HepG2 (cell line): ENCODE results near the gene C14orf93. TPM values are rescaled to one million over a fixed set of nuclear protein-coding genes. Genes with fewer than 3 reads are reported as not detected.

Experiments used
- ATF2 ChIP-seq: sonication (generic); formaldehyde crosslinking; IDR thresholded peaks from 2 replicates; pipeline ENCODE4 v1.4.0; 2020; ENCODE audit warnings: missing genetic modification reagents
- FOXA1 ChIP-seq, 2 experiments: fragments of 450-650 bp in 1 of 2; sonication (generic) in 1 of 2; formaldehyde crosslinking in 1 of 2; IDR thresholded peaks; 2 replicates each; pipeline versions ENCODE4 v1.4.0 to v1.6.1; 2016 to 2020; ENCODE audit warnings: missing genetic modification reagents in 1 of 2
- GATAD1 ChIP-seq: IDR thresholded peaks from 2 replicates; pipeline ENCODE4 v1.6.1; 2016; ENCODE audit warnings: missing genetic modification reagents, missing compliant biosample characterization
- HNF4G ChIP-seq, 2 experiments: sonication (generic) in 1 of 2; formaldehyde crosslinking in 1 of 2; IDR thresholded peaks; 2 replicates each; pipeline versions ENCODE4 v1.4.0 to v1.6.1; 2011 to 2020; ENCODE audit warnings: borderline replicate concordance in 2 of 2, low read depth in 2 of 2, mild to moderate bottlenecking in 2 of 2, low read length in 1 of 2, missing genetic modification reagents in 1 of 2, moderate library complexity in 1 of 2
- KDM2A ChIP-seq: sonication (generic); formaldehyde crosslinking; IDR thresholded peaks from 2 replicates; pipeline ENCODE4 v1.4.0; 2020; ENCODE audit warnings: low read depth, missing genetic modification reagents, borderline replicate concordance
- PATZ1 ChIP-seq: sonication (generic); formaldehyde crosslinking; IDR thresholded peaks from 2 replicates; pipeline ENCODE4 v1.4.0; 2020; ENCODE audit warnings: missing genetic modification reagents
- REPIN1 ChIP-seq: sonication (generic); formaldehyde crosslinking; IDR thresholded peaks from 2 replicates; pipeline ENCODE4 v1.8.0; 2022; ENCODE audit warnings: missing genetic modification reagents, low read depth, mild to moderate bottlenecking, borderline replicate concordance
- RFXANK ChIP-seq: IDR thresholded peaks from 2 replicates; pipeline ENCODE4 v1.6.1; 2016
- ZBTB8A ChIP-seq: sonication (generic); formaldehyde crosslinking; IDR thresholded peaks from 2 replicates; pipeline ENCODE4 v1.4.0; 2020; ENCODE audit warnings: mild to moderate bottlenecking, low read depth, missing genetic modification reagents, borderline replicate concordance
- ZNF430 ChIP-seq: sonication (generic); formaldehyde crosslinking; IDR thresholded peaks from 2 replicates; pipeline ENCODE4 v1.9.0; 2021; ENCODE audit warnings: mild to moderate bottlenecking, missing genetic modification reagents
- ZNF572 ChIP-seq: sonication (generic); formaldehyde crosslinking; IDR thresholded peaks from 2 replicates; pipeline ENCODE4 v1.5.1; 2020; ENCODE audit warnings: mild to moderate bottlenecking, missing genetic modification reagents
- ZNF615 ChIP-seq: sonication (generic); formaldehyde crosslinking; IDR thresholded peaks from 2 replicates; pipeline ENCODE4 v1.5.0; 2020; ENCODE audit warnings: mild to moderate bottlenecking, missing genetic modification reagents, borderline replicate concordance
- ZNF619 ChIP-seq: sonication (generic); formaldehyde crosslinking; IDR thresholded peaks from 2 replicates; pipeline ENCODE4 v1.4.0; 2020; ENCODE audit warnings: mild to moderate bottlenecking, missing genetic modification reagents
- ZNF678 ChIP-seq: sonication (generic); formaldehyde crosslinking; IDR thresholded peaks from 2 replicates; pipeline ENCODE4 v1.4.0; 2020; ENCODE audit warnings: mild to moderate bottlenecking, missing genetic modification reagents
- ZNF710 ChIP-seq: sonication (generic); formaldehyde crosslinking; IDR thresholded peaks from 2 replicates; pipeline ENCODE4 v1.5.0; 2020; ENCODE audit warnings: mild to moderate bottlenecking, missing genetic modification reagents, borderline replicate concordance
- polyA plus RNA-seq, 8 experiments: library from polyadenylated mRNA; depleted of rRNA in 3 of 8; stranded (reverse) in 7 of 8; unstranded in 1 of 8; fragments of >200 nt; fragmentation: Illumina TruSeq in 4 of 8; extraction: Trizol in 4 of 8; gene quantifications; 2 replicates each; pipeline versions ENCODE4 v1.2.1 to v1.2.3, GENCODE V29; 2011 to 2016; ENCODE audit warnings: low read depth in 4 of 8, missing spikeins in 1 of 8, mixed read lengths in 1 of 8; ENCODE audit not compliant: insufficient read depth in 1 of 8
- total RNA-seq, 5 experiments: library from RNA; depleted of rRNA; stranded (reverse); fragments of >200 nt; fragmentation: Illumina TruSeq; extraction: Trizol; gene quantifications; 2 replicates each; pipeline ENCODE4 v1.2.3, GENCODE V29; 2016; ENCODE audit warnings: low read depth in 1 of 5
- TF ChIP-seq, protein P1 (sequence below): sonication (generic); formaldehyde crosslinking; conservative IDR thresholded peaks from 2 replicates; pipeline ENCODE4 v1.8.1; 2023; ENCODE audit warnings: missing genetic modification reagents
- TF ChIP-seq, protein P2 (sequence below): sonication (generic); formaldehyde crosslinking; IDR thresholded peaks from 2 replicates; pipeline ENCODE4 v1.4.0; 2020; ENCODE audit warnings: mild to moderate bottlenecking, missing genetic modification reagents

Gene C14orf93
- total and polyA plus RNA-seq, 2 of the 13 experiments (the other 11 are each of a cell fraction or from before 2014, with no cell fraction given) = 11.4 to 22.5 TPM

GRCh38 chr14:22994762-22995275 lies 15.1 kb downstream of the C14orf93 start (continued):
- TF ChIP-seq, protein P1, sequence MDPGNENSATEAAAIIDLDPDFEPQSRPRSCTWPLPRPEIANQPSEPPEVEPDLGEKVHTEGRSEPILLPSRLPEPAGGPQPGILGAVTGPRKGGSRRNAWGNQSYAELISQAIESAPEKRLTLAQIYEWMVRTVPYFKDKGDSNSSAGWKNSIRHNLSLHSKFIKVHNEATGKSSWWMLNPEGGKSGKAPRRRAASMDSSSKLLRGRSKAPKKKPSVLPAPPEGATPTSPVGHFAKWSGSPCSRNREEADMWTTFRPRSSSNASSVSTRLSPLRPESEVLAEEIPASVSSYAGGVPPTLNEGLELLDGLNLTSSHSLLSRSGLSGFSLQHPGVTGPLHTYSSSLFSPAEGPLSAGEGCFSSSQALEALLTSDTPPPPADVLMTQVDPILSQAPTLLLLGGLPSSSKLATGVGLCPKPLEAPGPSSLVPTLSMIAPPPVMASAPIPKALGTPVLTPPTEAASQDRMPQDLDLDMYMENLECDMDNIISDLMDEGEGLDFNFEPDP (CRISPR knock-in tag) = no peak
- no peak for TF ChIP-seq FOXA1 (IDR thresholded peaks at IDR 0.05)
- TF ChIP-seq FOXA1 (CRISPR knock-in tag; IDR thresholded peaks at IDR 0.05) = no peak
- peak; percentile 75 for TF ChIP-seq PATZ1 (CRISPR knock-in tag)
- TF ChIP-seq REPIN1 (CRISPR knock-in tag) = 0 out of 2 replicates have a peak, but pooled peaks have one; percentile 26
- 0 out of 2 replicates have a peak, but pooled peaks have one; percentile 71 for TF ChIP-seq ZNF572 (CRISPR knock-in tag)
- TF ChIP-seq, protein P2, sequence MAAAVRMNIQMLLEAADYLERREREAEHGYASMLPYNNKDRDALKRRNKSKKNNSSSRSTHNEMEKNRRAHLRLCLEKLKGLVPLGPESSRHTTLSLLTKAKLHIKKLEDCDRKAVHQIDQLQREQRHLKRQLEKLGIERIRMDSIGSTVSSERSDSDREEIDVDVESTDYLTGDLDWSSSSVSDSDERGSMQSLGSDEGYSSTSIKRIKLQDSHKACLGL (CRISPR knock-in tag) = 0 out of 2 replicates have a peak, but pooled peaks have one; percentile 21
- no peak for TF ChIP-seq ZNF619 (CRISPR knock-in tag)
- TF ChIP-seq GATAD1 (CRISPR knock-in tag) = 0 out of 2 replicates have a peak, but pooled peaks have one; percentile 27
- TF ChIP-seq RFXANK (CRISPR knock-in tag) = 0 out of 2 replicates have a peak, but pooled peaks have one; percentile 47
- no peak for TF ChIP-seq ZNF710 (CRISPR knock-in tag)
- no peak for TF ChIP-seq HNF4G (IDR thresholded peaks at IDR 0.05; ENCODE audit: borderline replicate concordance, low read depth, low read length)
- 0 out of 2 replicates have a peak, but pooled peaks have one; percentile 26 for TF ChIP-seq HNF4G (CRISPR knock-in tag; IDR thresholded peaks at IDR 0.05; ENCODE audit: borderline replicate concordance, low read depth)
- TF ChIP-seq ZNF615 (CRISPR knock-in tag) = no peak
- 0 out of 2 replicates have a peak, but pooled peaks have one; percentile 46 for TF ChIP-seq ZNF678 (CRISPR knock-in tag)
- TF ChIP-seq ATF2 (CRISPR knock-in tag) = 0 out of 2 replicates have a peak, but pooled peaks have one; percentile 41
- TF ChIP-seq ZNF430 (CRISPR knock-in tag) = 0 out of 2 replicates have a peak, but pooled peaks have one; percentile 42
- 0 out of 2 replicates have a peak, but pooled peaks have one; percentile 53 for TF ChIP-seq ZBTB8A (CRISPR knock-in tag)
- TF ChIP-seq KDM2A (CRISPR knock-in tag) = peak; percentile 40; the same call in 1 of the 2 replicates
